ENCODE measurements around the gene ETS2. TPM values are rescaled to one million over a fixed set of nuclear protein-coding genes. Genes with fewer than 3 reads are reported as not detected.

ETS2 gene
- total RNA-seq, 1 donor from 2014 or later, result 42.2 TPM

DNA sequence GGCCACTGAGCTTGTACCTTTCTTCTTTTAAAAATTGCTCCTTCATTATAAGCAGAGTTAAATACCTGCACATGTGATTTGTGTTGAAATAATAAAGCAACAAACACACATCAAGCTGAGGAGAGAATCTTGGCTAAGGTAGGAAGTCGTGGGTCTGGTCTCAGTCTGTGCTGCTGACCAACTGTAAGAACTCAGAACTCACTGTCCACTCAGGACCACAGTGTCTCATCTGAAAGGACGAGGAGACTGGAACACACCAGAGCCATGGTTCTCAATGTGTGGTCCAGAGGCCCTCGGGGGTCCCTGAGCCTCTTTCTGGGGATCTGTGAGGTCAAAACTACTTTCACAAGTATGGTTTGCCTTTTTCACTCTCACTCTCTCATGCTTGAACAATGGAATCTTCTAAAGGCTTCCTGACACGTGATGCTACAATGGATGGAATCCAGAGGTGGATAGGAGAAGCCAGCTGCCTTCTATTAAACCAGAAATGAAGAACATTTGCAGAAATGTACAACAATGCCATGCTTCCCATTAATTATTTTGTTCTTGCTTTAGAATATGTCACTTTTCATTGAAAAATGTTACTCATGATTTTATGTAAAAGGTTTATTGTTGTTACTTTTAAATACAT is 17.3 kb upstream of the ETS2 start:
- Mint-ChIP-seq H3K36me3 (peaks cover 4% of the 10 kb centered on the region), H3K9me3 (peaks cover 4% of the 10 kb centered on the region), H3K27ac (peak overlapping the region; percentile 84), H3K27me3 (peaks cover 5% of the 10 kb centered on the region), H3K4me3 (no peak overlapping the region), H3K4me1 (ENCODE audit: unreplicated experiment) (peaks cover 20% of the 10 kb centered on the region)
- DNase-seq (ENCODE audit: extremely low spot score, unreplicated experiment), result no peak
- TF ChIP-seq, protein P1, sequence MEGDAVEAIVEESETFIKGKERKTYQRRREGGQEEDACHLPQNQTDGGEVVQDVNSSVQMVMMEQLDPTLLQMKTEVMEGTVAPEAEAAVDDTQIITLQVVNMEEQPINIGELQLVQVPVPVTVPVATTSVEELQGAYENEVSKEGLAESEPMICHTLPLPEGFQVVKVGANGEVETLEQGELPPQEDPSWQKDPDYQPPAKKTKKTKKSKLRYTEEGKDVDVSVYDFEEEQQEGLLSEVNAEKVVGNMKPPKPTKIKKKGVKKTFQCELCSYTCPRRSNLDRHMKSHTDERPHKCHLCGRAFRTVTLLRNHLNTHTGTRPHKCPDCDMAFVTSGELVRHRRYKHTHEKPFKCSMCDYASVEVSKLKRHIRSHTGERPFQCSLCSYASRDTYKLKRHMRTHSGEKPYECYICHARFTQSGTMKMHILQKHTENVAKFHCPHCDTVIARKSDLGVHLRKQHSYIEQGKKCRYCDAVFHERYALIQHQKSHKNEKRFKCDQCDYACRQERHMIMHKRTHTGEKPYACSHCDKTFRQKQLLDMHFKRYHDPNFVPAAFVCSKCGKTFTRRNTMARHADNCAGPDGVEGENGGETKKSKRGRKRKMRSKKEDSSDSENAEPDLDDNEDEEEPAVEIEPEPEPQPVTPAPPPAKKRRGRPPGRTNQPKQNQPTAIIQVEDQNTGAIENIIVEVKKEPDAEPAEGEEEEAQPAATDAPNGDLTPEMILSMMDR (conservative IDR thresholded peaks at IDR 0.05), result no peak

DNA sequence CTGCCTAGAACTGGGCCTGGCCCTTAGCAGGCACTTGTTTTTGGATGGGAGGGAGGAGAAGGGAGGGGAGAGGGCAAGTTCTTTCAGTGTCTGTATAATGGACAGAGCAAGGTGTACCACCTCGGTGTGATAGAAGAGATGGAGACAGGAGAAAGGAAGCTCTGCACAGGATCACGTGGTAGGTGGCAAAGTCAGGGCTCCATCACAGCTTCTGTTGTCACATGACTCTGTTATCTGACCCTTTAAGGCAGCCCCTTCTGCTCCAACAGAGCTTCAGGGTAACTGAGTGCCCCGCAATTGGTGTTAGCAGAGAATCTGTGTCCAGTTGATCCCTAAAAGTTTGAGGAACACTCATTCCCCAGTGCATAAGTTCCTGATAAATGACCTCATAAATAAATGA is 16.5 kb upstream of the ETS2 start:
- Mint-ChIP-seq H3K27ac (no peak overlapping the region), H3K36me3 (peaks cover 2% of the 10 kb centered on the region), H3K9me3 (peaks cover 3% of the 10 kb centered on the region), H3K27me3 (peaks cover 4% of the 10 kb centered on the region), H3K4me3 (no peak overlapping the region), H3K4me1 (ENCODE audit: unreplicated experiment) (peaks cover 27% of the 10 kb centered on the region)
- TF ChIP-seq, protein P1 (conservative IDR thresholded peaks at IDR 0.05), result no peak
- DNase-seq (ENCODE audit: extremely low spot score, unreplicated experiment), result no peak

DNA sequence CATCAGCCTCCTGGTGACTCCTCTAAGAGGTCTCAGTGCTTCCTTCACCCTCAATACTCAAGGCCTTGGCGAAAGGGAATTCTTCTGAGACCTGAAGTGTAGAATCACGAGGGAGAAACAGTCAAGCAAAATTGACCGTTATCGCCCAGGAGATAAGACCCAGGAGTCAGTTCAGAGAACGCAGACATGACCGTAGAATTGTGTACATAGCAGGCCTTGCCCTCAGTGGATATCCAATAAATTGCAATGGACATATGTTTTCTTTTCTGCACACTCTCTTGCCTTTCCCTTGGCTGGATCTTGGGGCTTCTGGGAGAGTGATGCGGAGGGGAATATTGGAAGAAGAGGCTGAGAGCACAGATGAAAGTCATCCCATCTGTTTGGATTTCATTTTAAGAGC is 15.7 kb upstream of the ETS2 start:
- no peaks in the 10 kb centered on the region for H3K36me3 Mint-ChIP-seq
- peak overlapping the region; percentile 17 for H3K27ac Mint-ChIP-seq
- TF ChIP-seq, protein P1 (conservative IDR thresholded peaks at IDR 0.05), result no peak
- peaks cover 28% of the 10 kb centered on the region for H3K4me1 Mint-ChIP-seq (ENCODE audit: unreplicated experiment)
- H3K9me3 Mint-ChIP-seq, result peaks cover 3% of the 10 kb centered on the region
- H3K27me3 Mint-ChIP-seq, result peaks cover 3% of the 10 kb centered on the region
- no peak overlapping the region for H3K4me3 Mint-ChIP-seq
- DNase-seq (ENCODE audit: extremely low spot score, unreplicated experiment), result no peak

DNA sequence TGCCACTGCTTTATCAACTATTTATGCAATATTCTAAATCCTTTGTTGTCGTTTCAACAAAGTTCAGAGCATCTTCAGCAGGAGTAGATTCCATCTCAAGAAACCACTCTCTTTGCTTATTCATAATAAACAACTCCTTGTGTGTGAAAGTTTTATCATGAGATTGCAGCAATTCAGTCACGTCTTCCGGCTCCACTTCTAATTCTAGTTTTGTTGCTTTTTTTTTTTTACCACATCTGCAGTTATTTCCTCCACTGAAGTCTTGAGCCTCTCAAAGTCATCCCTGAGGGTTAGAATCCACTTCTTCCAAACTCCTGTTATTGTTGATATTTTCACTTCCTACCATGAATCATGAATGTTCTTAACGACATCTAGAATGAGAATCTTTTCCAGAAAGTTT is 14.8 kb upstream of the ETS2 start:
- H3K4me1 Mint-ChIP-seq (ENCODE audit: unreplicated experiment), result peaks cover 28% of the 10 kb centered on the region
- no peaks in the 10 kb centered on the region for H3K36me3 Mint-ChIP-seq
- no peak overlapping the region for H3K4me3 Mint-ChIP-seq
- no peak overlapping the region for H3K27ac Mint-ChIP-seq
- no peak for DNase-seq (ENCODE audit: extremely low spot score, unreplicated experiment)
- H3K27me3 Mint-ChIP-seq, result peaks cover 3% of the 10 kb centered on the region
- peaks cover 3% of the 10 kb centered on the region for H3K9me3 Mint-ChIP-seq
- TF ChIP-seq, protein P1 (conservative IDR thresholded peaks at IDR 0.05), result no peak

DNA sequence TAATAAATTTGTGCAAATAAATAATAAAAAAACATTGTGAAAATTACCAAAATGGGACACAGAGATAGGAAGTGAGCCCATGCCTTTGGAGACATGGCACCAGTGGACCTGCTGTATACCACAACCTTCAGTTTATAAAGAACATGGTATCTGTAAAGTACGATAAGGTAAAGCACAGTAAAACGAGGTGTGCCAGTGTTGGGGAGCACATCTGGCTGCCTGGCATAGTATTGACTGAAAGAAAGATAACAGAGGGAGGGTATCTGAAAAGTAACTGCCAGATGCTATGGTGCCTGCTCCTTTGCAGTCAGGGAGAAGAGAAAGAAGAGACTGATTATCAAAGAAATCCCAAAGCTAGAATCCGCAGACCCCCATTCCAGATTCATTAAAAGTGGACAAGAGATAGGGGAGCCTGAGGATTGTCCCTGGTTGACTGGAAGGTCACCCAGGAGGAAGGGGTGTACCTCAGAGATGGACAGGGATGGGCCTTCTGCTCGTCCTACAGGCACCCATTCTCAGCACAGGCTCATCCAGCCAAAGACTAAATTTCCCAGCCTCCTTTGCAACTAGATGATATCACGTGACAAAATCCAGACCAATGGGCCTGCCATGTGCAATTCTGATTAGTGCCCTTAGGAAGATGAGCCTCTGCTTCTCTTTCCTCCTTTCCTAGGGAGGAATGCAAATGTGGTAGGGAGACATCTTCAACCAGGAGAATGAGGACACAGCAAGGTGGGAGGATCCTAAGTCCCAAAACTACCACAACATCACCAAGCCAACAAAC is 12.9 kb upstream of the ETS2 start:
- no peak for DNase-seq (ENCODE audit: extremely low spot score, unreplicated experiment)
- Mint-ChIP-seq H3K4me1 (ENCODE audit: unreplicated experiment) (peaks cover 27% of the 10 kb centered on the region), H3K9me3 (peaks cover 3% of the 10 kb centered on the region), H3K27me3 (peaks cover 4% of the 10 kb centered on the region), H3K27ac (no peak overlapping the region), H3K4me3 (no peak overlapping the region), H3K36me3 (no peaks in the 10 kb centered on the region)
- TF ChIP-seq, protein P1 (conservative IDR thresholded peaks at IDR 0.05), result no peak

All from type B pancreatic cell (in vitro differentiated cells).